ENCODE data around the gene PKN1. TPM values are rescaled to one million over a fixed set of nuclear protein-coding genes. Genes with fewer than 3 reads are reported as not detected.

The PKN1 gene
- total and polyA plus RNA-seq, 10 of the 15 experiments (the other 5 are each of a cell fraction or from before 2014, with no cell fraction given): 1.0 to 189 (median 52.7) TPM

DNA sequence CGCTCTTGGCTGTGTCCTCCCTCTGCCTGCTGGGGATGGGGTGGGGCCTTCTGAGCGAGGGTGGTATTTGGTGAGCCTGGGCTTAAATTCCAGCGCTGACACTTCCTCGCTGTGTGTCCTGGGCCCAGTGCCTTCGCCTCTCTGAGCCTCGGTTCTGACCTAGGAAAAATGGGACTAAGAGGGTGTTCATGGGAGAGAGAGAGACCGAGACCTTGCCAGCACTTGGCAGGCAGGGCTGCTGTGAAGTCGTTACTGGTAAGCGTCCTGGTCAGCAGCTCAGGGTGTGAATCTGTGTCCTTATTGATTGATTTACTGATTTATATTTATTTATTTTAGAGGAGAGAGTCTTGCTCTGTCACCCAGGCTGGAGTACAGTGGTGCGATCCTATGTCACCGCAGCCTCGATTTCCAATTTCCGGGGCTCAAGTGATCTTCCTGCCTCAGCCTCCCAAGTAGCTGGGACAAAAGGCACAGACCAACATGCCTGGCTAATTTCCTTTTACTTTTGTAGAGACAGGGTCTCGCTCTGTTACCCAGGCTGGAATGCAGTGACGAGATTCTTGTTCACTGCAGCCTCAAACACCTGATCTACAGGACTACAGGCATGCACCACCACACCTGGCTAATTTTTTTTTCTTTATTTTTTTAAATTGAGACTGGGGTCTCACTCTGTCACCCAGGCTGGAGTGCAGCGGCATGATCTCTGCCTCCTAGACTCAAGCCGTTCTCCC lies 2.4 kb downstream of the PKN1 start:
- BruUV-seq (replicated peaks): no TSS peak
- no peak for ATAC-seq
- intact Hi-C loops (cut with micrococcal nuclease; ENCODE audit: unreplicated experiment): no loop called here

More for the DNA sequence above, 2.4 kb downstream of the PKN1 start:
- Histone ChIP-seq H2AFZ (ENCODE audit: control insufficient read depth, low read depth, low read length) (no peak overlapping the region), H3K9me3 (replicated peaks; ENCODE audit: control insufficient read depth, insufficient read depth, low read length) (no peaks in the 10 kb centered on the region), H3K4me3 (no peak overlapping the region), H3K27me3 (replicated peaks in 1 of 2; ENCODE audit: control insufficient read depth in 2 of 2, insufficient read depth in 2 of 2, low read length in 1 of 2) (no peaks in the 10 kb centered on the region), H3K4me1 (ENCODE audit: control insufficient read depth, insufficient read depth, low read length) (peaks cover 30% of the 10 kb centered on the region), H3K9ac (ENCODE audit: control insufficient read depth, insufficient read depth, low read length) (no peak overlapping the region), H3K79me2 (ENCODE audit: control insufficient read depth, insufficient read depth, low read length) (peaks cover 29% of the 10 kb centered on the region), H3K36me3 (ENCODE audit: control insufficient read depth in 2 of 2, insufficient read depth in 2 of 2, low read length in 1 of 2) (no peaks in the 10 kb centered on the region), H4K20me1 (ENCODE audit: control insufficient read depth, insufficient read depth) (no peaks in the 10 kb centered on the region), H3K27ac (ENCODE audit: control insufficient read depth, insufficient read depth) (no peak overlapping the region), H3K4me2 (ENCODE audit: control insufficient read depth, insufficient read depth) (no peak overlapping the region)
- ChIA-PET POLR2A (interaction anchor here (0.5 kb wide), 1 partner anchor 15 kb away, joined by 4 read pairs; no protein-coding TSS in a partner anchor), RAD21 (ENCODE audit: unreplicated experiment) (no interaction called here), CTCF (interaction anchor here (0.6 kb wide), 1 partner anchor 69 kb away, joined by 3 read pairs; no protein-coding TSS in a partner anchor), SMC1A (ENCODE audit: uncharacterized antibody, unreplicated experiment) (no interaction called here)
- in situ Hi-C loops (cut with MboI): no loop called here
- DNase-seq (ENCODE audit: low read depth, low spot score) (no peak), FAIRE-seq (no peak)
- WGBS (ENCODE audit: insufficient coverage, insufficient replicate concordance, low lambda C conversion rate, missing lambda C conversion rate): 90% methylated on average over 16 of the region's 17 CpGs
- TF ChIP-seq, protein P1, sequence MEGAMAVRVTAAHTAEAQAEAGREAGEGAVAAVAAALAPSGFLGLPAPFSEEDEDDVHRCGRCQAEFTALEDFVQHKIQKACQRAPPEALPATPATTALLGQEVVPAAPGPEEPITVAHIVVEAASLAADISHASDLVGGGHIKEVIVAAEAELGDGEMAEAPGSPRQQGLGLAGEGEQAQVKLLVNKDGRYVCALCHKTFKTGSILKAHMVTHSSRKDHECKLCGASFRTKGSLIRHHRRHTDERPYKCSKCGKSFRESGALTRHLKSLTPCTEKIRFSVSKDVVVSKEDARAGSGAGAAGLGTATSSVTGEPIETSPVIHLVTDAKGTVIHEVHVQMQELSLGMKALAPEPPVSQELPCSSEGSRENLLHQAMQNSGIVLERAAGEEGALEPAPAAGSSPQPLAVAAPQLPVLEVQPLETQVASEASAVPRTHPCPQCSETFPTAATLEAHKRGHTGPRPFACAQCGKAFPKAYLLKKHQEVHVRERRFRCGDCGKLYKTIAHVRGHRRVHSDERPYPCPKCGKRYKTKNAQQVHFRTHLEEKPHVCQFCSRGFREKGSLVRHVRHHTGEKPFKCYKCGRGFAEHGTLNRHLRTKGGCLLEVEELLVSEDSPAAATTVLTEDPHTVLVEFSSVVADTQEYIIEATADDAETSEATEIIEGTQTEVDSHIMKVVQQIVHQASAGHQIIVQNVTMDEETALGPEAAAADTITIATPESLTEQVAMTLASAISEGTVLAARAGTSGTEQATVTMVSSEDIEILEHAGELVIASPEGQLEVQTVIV (IDR thresholded peaks at IDR 0.05; ENCODE audit: borderline replicate concordance, partially characterized antibody): no peak
- TF ChIP-seq, protein P2, sequence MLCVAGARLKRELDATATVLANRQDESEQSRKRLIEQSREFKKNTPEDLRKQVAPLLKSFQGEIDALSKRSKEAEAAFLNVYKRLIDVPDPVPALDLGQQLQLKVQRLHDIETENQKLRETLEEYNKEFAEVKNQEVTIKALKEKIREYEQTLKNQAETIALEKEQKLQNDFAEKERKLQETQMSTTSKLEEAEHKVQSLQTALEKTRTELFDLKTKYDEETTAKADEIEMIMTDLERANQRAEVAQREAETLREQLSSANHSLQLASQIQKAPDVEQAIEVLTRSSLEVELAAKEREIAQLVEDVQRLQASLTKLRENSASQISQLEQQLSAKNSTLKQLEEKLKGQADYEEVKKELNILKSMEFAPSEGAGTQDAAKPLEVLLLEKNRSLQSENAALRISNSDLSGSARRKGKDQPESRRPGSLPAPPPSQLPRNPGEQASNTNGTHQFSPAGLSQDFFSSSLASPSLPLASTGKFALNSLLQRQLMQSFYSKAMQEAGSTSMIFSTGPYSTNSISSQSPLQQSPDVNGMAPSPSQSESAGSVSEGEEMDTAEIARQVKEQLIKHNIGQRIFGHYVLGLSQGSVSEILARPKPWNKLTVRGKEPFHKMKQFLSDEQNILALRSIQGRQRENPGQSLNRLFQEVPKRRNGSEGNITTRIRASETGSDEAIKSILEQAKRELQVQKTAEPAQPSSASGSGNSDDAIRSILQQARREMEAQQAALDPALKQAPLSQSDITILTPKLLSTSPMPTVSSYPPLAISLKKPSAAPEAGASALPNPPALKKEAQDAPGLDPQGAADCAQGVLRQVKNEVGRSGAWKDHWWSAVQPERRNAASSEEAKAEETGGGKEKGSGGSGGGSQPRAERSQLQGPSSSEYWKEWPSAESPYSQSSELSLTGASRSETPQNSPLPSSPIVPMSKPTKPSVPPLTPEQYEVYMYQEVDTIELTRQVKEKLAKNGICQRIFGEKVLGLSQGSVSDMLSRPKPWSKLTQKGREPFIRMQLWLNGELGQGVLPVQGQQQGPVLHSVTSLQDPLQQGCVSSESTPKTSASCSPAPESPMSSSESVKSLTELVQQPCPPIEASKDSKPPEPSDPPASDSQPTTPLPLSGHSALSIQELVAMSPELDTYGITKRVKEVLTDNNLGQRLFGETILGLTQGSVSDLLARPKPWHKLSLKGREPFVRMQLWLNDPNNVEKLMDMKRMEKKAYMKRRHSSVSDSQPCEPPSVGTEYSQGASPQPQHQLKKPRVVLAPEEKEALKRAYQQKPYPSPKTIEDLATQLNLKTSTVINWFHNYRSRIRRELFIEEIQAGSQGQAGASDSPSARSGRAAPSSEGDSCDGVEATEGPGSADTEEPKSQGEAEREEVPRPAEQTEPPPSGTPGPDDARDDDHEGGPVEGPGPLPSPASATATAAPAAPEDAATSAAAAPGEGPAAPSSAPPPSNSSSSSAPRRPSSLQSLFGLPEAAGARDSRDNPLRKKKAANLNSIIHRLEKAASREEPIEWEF (IDR thresholded peaks at IDR 0.05; ENCODE audit: insufficient replicate concordance, low read depth, low read length): no peak
- TF ChIP-seq HDAC6 (IDR thresholded peaks at IDR 0.05; ENCODE audit: unreplicated experiment) (no peak), NFXL1 (IDR thresholded peaks at IDR 0.05; ENCODE audit: borderline replicate concordance) (no peak), CBX5 (IDR thresholded peaks at IDR 0.05; ENCODE audit: low read depth) (no peak), FOS (IDR thresholded peaks at IDR 0.05; ENCODE audit: borderline replicate concordance, extremely low read depth, insufficient read length) (no peak), LARP7 (IDR thresholded peaks at IDR 0.05) (no peak), SIN3A (IDR thresholded peaks at IDR 0.05; ENCODE audit: low read depth, low read length) (no peak), STAT3 (IDR thresholded peaks at IDR 0.05; ENCODE audit: low read depth, low read length) (no peak), EED (IDR thresholded peaks at IDR 0.05; ENCODE audit: low read depth) (no peak), RUNX3 (IDR thresholded peaks at IDR 0.05; ENCODE audit: low read length) (no peak), POLR2AphosphoS2 (IDR thresholded peaks at IDR 0.05; ENCODE audit: low read depth, low read length) (no peak)
- TF ChIP-seq, protein P3, sequence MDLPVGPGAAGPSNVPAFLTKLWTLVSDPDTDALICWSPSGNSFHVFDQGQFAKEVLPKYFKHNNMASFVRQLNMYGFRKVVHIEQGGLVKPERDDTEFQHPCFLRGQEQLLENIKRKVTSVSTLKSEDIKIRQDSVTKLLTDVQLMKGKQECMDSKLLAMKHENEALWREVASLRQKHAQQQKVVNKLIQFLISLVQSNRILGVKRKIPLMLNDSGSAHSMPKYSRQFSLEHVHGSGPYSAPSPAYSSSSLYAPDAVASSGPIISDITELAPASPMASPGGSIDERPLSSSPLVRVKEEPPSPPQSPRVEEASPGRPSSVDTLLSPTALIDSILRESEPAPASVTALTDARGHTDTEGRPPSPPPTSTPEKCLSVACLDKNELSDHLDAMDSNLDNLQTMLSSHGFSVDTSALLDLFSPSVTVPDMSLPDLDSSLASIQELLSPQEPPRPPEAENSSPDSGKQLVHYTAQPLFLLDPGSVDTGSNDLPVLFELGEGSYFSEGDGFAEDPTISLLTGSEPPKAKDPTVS (IDR thresholded peaks at IDR 0.05; ENCODE audit: low read depth, low read length): no peak

All from GM12878 (cell line).